SK-N-SH (cell line): ENCODE results near the gene LTBP1.

Source experiments
- CHD2 ChIP-seq: fragments of 150-350 bp; IDR thresholded peaks from 2 replicates; pipeline ENCODE4 v1.6.1; 2018; ENCODE audit warnings: low read length; ENCODE audit not compliant: partially characterized antibody
- CTCF ChIP-seq: fragments of 200-600 bp; sonication (generic); IDR thresholded peaks from 2 replicates; pipeline ENCODE4 v1.6.1; 2017; ENCODE audit warnings: antibody characterized with exemption, mild to moderate bottlenecking, moderate library complexity
- EP300 ChIP-seq, 2 experiments: IDR thresholded peaks; 2 replicates each; pipeline versions ENCODE4 v1.4.0 to v1.6.1; 2012; ENCODE audit warnings: borderline replicate concordance in 1 of 2, low read depth in 1 of 2, low read length in 1 of 2
- FOSL2 ChIP-seq: IDR thresholded peaks from 2 replicates; pipeline ENCODE4 v1.4.0; 2012; ENCODE audit warnings: low read depth, mild to moderate bottlenecking, moderate library complexity, borderline replicate concordance
- FOXJ3 ChIP-seq: sonication (generic); formaldehyde crosslinking; IDR thresholded peaks from 2 replicates; pipeline ENCODE4 v1.5.1; 2020; ENCODE audit warnings: mild to moderate bottlenecking, missing genetic modification reagents
- JUND ChIP-seq: IDR thresholded peaks from 2 replicates; pipeline ENCODE4 v1.4.0; 2012
- MAX ChIP-seq: IDR thresholded peaks from 2 replicates; pipeline ENCODE4 v1.4.0; 2012; ENCODE audit warnings: low read depth
- POLR2AphosphoS5 ChIP-seq: IDR thresholded peaks from 2 replicates; pipeline ENCODE4 v1.6.1; 2012; ENCODE audit warnings: low read depth, low read length
- RCOR1 ChIP-seq: fragments of 150-350 bp; IDR thresholded peaks from 2 replicates; pipeline ENCODE4 v1.6.1; 2017; ENCODE audit warnings: antibody characterized with exemption, low read length
- SMC3 ChIP-seq: IDR thresholded peaks from 2 replicates; pipeline ENCODE4 v1.6.1; 2012; ENCODE audit warnings: low read depth, low read length, improper control_type of control experiment
- TAF1 ChIP-seq: IDR thresholded peaks from 2 replicates; pipeline ENCODE4 v1.6.1; 2012; ENCODE audit warnings: low read depth, mild to moderate bottlenecking, low read length, moderate library complexity, borderline replicate concordance
- TCF12 ChIP-seq: IDR thresholded peaks from 2 replicates; pipeline ENCODE4 v1.4.0; 2012
- USF2 ChIP-seq: fragments of 150-350 bp; IDR thresholded peaks from 2 replicates; pipeline ENCODE4 v1.6.1; 2017; ENCODE audit warnings: antibody characterized with exemption, low read length, low read depth, borderline replicate concordance
- TF ChIP-seq, protein P1 (sequence below): IDR thresholded peaks from 2 replicates; pipeline ENCODE4 v1.4.0; 2012; ENCODE audit warnings: low read depth, borderline replicate concordance

DNA sequence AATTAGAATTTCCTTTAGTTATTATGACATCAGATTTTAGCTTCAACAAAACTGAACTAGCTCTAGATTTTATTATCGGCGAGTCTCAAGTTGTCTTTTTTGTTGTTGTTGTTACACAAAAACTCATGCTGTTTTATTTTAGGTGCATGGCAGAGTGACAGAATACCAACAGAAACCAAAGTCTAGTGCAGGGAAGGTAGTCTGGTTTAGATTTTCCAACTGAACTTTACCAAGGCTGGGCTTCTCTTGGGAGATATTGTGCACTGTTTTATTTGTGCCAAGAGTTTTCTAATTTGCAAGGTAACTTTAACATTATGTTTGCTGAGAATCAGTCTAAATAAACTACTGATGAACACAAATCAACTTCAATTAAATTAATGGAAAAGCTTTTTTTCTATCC is 486.1 kb downstream of the LTBP1 start:
- TF ChIP-seq FOSL2 (no peak), SMC3 (no peak), EP300 (IDR thresholded peaks at IDR 0.05; ENCODE audit: borderline replicate concordance in 1 of 2, low read depth in 1 of 2, low read length in 1 of 2) (no peak), FOXJ3 (CRISPR knock-in tag) (no peak), CTCF (no peak), JUND (no peak), RCOR1 (no peak), MAX (no peak), POLR2AphosphoS5 (no peak), USF2 (no peak), CHD2 (no peak), TCF12 (no peak), TAF1 (no peak)
- TF ChIP-seq, protein P1, sequence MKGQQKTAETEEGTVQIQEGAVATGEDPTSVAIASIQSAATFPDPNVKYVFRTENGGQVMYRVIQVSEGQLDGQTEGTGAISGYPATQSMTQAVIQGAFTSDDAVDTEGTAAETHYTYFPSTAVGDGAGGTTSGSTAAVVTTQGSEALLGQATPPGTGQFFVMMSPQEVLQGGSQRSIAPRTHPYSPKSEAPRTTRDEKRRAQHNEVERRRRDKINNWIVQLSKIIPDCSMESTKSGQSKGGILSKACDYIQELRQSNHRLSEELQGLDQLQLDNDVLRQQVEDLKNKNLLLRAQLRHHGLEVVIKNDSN: no peak
